ENCODE measurements around the gene CSNK1A1L. TPM values are rescaled to one million over a fixed set of nuclear protein-coding genes. Genes with fewer than 3 reads are reported as not detected.

CSNK1A1L gene
- total RNA-seq, 4 donors from 2014 or later = not detected

DNA sequence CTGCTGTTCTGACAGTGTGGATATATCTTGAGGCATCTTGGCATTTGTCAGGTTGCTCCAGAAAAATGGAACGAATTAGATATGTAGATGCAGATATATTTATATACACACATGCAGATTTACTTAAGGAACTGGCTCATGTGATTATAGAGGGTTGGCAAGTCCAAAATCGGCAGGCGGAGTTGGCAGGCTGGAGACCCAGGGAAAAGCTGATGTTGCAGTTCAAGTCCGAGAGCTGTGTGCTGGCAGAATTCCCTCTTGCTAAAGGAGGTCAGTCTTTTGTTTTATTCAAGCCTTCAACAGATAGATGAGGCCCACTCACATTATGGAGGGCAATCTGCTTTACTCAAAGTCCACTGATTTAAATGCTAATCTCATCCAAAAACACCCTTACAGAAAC lies 24.4 kb upstream of the CSNK1A1L start:
- Histone ChIP-seq H3K4me1 (peaks cover 0 to 4% (median 0%) of the 10 kb centered on the region in 3 donors), H3K4me3 (no peak overlapping the region), H3K9me3 (no peaks in the 10 kb centered on the region), H3K27me3 (no peaks in the 10 kb centered on the region), H3K36me3 (no peaks in the 10 kb centered on the region), H3K27ac (no peak overlapping the region)
- WGBS, 2 donors = 62 to 74% methylated on average over 4 of the region's 4 CpGs
- no peak for DNase-seq
- no peak for TF ChIP-seq POLR2A (IDR thresholded peaks at IDR 0.05)
- TF ChIP-seq, protein P1, sequence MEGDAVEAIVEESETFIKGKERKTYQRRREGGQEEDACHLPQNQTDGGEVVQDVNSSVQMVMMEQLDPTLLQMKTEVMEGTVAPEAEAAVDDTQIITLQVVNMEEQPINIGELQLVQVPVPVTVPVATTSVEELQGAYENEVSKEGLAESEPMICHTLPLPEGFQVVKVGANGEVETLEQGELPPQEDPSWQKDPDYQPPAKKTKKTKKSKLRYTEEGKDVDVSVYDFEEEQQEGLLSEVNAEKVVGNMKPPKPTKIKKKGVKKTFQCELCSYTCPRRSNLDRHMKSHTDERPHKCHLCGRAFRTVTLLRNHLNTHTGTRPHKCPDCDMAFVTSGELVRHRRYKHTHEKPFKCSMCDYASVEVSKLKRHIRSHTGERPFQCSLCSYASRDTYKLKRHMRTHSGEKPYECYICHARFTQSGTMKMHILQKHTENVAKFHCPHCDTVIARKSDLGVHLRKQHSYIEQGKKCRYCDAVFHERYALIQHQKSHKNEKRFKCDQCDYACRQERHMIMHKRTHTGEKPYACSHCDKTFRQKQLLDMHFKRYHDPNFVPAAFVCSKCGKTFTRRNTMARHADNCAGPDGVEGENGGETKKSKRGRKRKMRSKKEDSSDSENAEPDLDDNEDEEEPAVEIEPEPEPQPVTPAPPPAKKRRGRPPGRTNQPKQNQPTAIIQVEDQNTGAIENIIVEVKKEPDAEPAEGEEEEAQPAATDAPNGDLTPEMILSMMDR (IDR thresholded peaks at IDR 0.05) = no peak
- intact Hi-C loops (cut with DNase I) = no loop called here

DNA sequence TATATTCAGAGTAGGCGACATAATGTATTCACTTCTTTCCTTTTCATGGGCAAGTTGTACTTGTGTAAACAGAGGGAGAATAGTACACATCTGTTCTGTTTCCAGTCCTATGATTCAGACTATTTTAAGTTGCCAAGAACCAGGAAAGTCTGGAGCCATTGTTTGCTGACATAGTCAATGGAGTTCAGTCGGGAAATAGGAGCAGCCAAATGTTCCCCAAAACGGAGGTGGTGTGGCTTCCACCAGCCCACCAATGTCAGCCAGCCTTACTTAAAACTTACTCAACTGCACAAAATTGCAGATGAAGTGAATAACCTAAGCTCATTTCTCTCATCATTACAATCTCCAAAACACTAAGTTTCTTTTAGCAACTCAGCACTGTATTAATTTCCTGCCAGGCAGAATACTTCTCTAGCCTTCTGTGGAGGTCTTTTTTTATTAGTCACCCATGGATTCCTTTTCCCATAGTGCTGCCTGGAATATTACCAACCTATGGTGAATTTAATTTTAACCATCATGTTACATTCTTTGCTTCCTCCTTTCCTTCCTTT lies 22.3 kb upstream of the CSNK1A1L start:
- H3K9me3 ChIP-seq = no peaks in the 10 kb centered on the region
- intact Hi-C loops (cut with DNase I) = no loop called here
- no peaks in the 10 kb centered on the region for H3K36me3 ChIP-seq
- no peak overlapping the region for H3K4me3 ChIP-seq
- no peak for DNase-seq
- no peak for TF ChIP-seq POLR2A (IDR thresholded peaks at IDR 0.05)
- TF ChIP-seq, protein P1 (IDR thresholded peaks at IDR 0.05) = no peak
- 4% methylated on average over 3 of the region's 3 CpGs for WGBS, 2 donors
- H3K27ac ChIP-seq = peak overlapping the region in 2 of 4 donors; percentile 49 to 58
- peaks cover 0 to 4% (median 0%) of the 10 kb centered on the region in 3 donors for H3K4me1 ChIP-seq
- H3K27me3 ChIP-seq = no peaks in the 10 kb centered on the region

- H3K9me3 ChIP-seq = no peaks in the 10 kb centered on the region
- WGBS, 2 donors = 38 to 68% methylated on average over 1 of the region's 1 CpG
- no peaks in the 10 kb centered on the region for H3K27me3 ChIP-seq
- DNase-seq = no peak
- H3K4me3 ChIP-seq = no peak overlapping the region
- intact Hi-C loops (cut with DNase I) = no loop called here
- H3K27ac ChIP-seq = no peak overlapping the region
- H3K4me1 ChIP-seq = peaks cover 0 to 4% (median 0%) of the 10 kb centered on the region in 3 donors
- H3K36me3 ChIP-seq = no peaks in the 10 kb centered on the region
- TF ChIP-seq, protein P1 (IDR thresholded peaks at IDR 0.05) = no peak
- no peak for TF ChIP-seq POLR2A (IDR thresholded peaks at IDR 0.05)
Observed at GRCh38 chr13:37123337-37123736, 17.9 kb upstream of the CSNK1A1L start.

- TF ChIP-seq POLR2A (IDR thresholded peaks at IDR 0.05) = no peak
- TF ChIP-seq, protein P1 (IDR thresholded peaks at IDR 0.05) = no peak
- intact Hi-C loops (cut with DNase I) = no loop called here
Observed at GRCh38 chr13:37118016-37118415, 12.6 kb upstream of the CSNK1A1L start.

GRCh38 chr13:37114250-37114649 lies 8.8 kb upstream of the CSNK1A1L start:
- intact Hi-C loops (cut with DNase I) = no loop called here
- Histone ChIP-seq H3K27me3 (no peaks in the 10 kb centered on the region), H3K9me3 (no peaks in the 10 kb centered on the region), H3K4me3 (no peak overlapping the region), H3K4me1 (peaks cover 0 to 4% (median 0%) of the 10 kb centered on the region in 3 donors), H3K36me3 (no peaks in the 10 kb centered on the region), H3K27ac (no peak overlapping the region)
- WGBS, 2 donors = 74 to 82% methylated on average over 4 of the region's 4 CpGs
- no peak for DNase-seq
- TF ChIP-seq, protein P1 (IDR thresholded peaks at IDR 0.05) = no peak
- no peak for TF ChIP-seq POLR2A (IDR thresholded peaks at IDR 0.05)

More at GRCh38 chr13:37118016-37118415, 12.6 kb upstream of the CSNK1A1L start:
- Histone ChIP-seq H3K4me3 (no peak overlapping the region), H3K36me3 (no peaks in the 10 kb centered on the region), H3K4me1 (no peaks in the 10 kb centered on the region), H3K9me3 (no peaks in the 10 kb centered on the region), H3K27ac (no peak overlapping the region), H3K27me3 (no peaks in the 10 kb centered on the region)
- WGBS, 2 donors = 20 to 23% methylated on average over 3 of the region's 3 CpGs
- DNase-seq = no peak

Measured in esophagus squamous epithelium (tissue), 5 donors.